CD14-positive monocyte (primary cell): Measurements from ENCODE around the gene DUSP3. TPM values are rescaled to one million over a fixed set of nuclear protein-coding genes. Genes with fewer than 3 reads are reported as not detected.

ENCODE experiments used
- DNase-seq, 3 donors: peaks; one replicate each; pipeline ENCODE4 v3.0.0-alpha.2; 2011 to 2022
- H2AFZ ChIP-seq: 2 replicates; pipeline ENCODE4 v1.6.0; 2012; ENCODE audit warnings: mild to moderate bottlenecking, low read depth, low read length, inconsistent platforms; ENCODE audit not compliant: insufficient read depth, poor library complexity, severe bottlenecking
- H3K27ac ChIP-seq, 2 donors: 1 replicate in 1 of 2; 2 replicates in 1 of 2; pipeline ENCODE4 v1.5.1; 2012 to 2013; ENCODE audit warnings: low read length in 2 of 2, control low read depth in 1 of 2, inconsistent platforms in 1 of 2, low read depth in 1 of 2, mild to moderate bottlenecking in 1 of 2
- H3K27me3 ChIP-seq, 2 donors: one replicate each; pipeline versions ENCODE4 v1.6.0 to v1.6.1; 2011 to 2013; ENCODE audit warnings: low read length in 2 of 2; ENCODE audit not compliant: control insufficient read depth in 2 of 2, insufficient read depth in 2 of 2
- H3K36me3 ChIP-seq, 2 donors: replicated peaks in 1 of 2; 1 replicate in 1 of 2; 2 replicates in 1 of 2; pipeline versions ENCODE4 v1.5.1 to v1.6.1; 2012 to 2013; ENCODE audit warnings: low read length in 2 of 2, control low read depth in 1 of 2, inconsistent platforms in 1 of 2, mild to moderate bottlenecking in 1 of 2; ENCODE audit not compliant: insufficient read depth in 2 of 2, control insufficient read depth in 1 of 2
- H3K4me1 ChIP-seq, 2 donors: 1 replicate in 1 of 2; 2 replicates in 1 of 2; pipeline versions ENCODE4 v1.5.1 to v1.6.1; 2012 to 2013; ENCODE audit warnings: low read length in 2 of 2, control low read depth in 1 of 2, inconsistent platforms in 1 of 2, mild to moderate bottlenecking in 1 of 2, moderate library complexity in 1 of 2; ENCODE audit not compliant: insufficient read depth in 2 of 2, control insufficient read depth in 1 of 2
- H3K4me2 ChIP-seq: replicated peaks from 2 replicates; pipeline ENCODE3; 2012; ENCODE audit warnings: low read length, moderate library complexity, mild to moderate bottlenecking; ENCODE audit not compliant: poor library complexity, severe bottlenecking; ENCODE audit errors: extremely low read depth
- H3K4me3 ChIP-seq, 3 experiments: fragments of 200-600 bp in 1 of 3; sonication (generic) in 1 of 3; replicated peaks in 1 of 3; 1 replicate in 2 of 3; 2 replicates in 1 of 3; pipeline ENCODE4 v1.5.1; 2011 to 2013; ENCODE audit warnings: low read length in 3 of 3, mild to moderate bottlenecking in 3 of 3, control low read depth in 2 of 3, low read depth in 2 of 3, inconsistent platforms in 1 of 3, moderate library complexity in 1 of 3
- H3K79me2 ChIP-seq: 2 replicates; pipeline ENCODE4 v1.6.0; 2012; ENCODE audit warnings: mild to moderate bottlenecking, control low read depth, inconsistent platforms, low read length, moderate library complexity; ENCODE audit not compliant: insufficient read depth
- H3K9ac ChIP-seq: 2 replicates; pipeline ENCODE4 v1.6.0; 2017; ENCODE audit warnings: low read length, mild to moderate bottlenecking; ENCODE audit not compliant: insufficient read depth, poor library complexity, severe bottlenecking
- H3K9me3 ChIP-seq, 2 donors: replicated peaks in 1 of 2; 1 replicate in 1 of 2; 2 replicates in 1 of 2; pipeline versions ENCODE4 v1.5.1 to v1.6.1; 2012 to 2013; ENCODE audit warnings: low read length in 2 of 2, control low read depth in 1 of 2; ENCODE audit not compliant: control insufficient read depth in 1 of 2, insufficient read depth in 1 of 2
- H4K20me1 ChIP-seq: 2 replicates; pipeline ENCODE4 v1.6.0; 2012; ENCODE audit warnings: mild to moderate bottlenecking, low read length, control low read depth, moderate library complexity; ENCODE audit not compliant: insufficient read depth
- H3K27ac Mint-ChIP-seq, 7 donors: one replicate each; pipeline ENCODE4 v1.8.0; 2020; ENCODE audit warnings: mild to moderate bottlenecking in 7 of 7, mixed read lengths in 7 of 7, moderate library complexity in 6 of 7, inconsistent platforms in 2 of 7
- H3K27me3 Mint-ChIP-seq, 3 donors: one replicate each; pipeline ENCODE4 v1.8.0; 2021 to 2022; ENCODE audit warnings: low read depth in 3 of 3, mild to moderate bottlenecking in 3 of 3, mixed read lengths in 3 of 3, moderate library complexity in 3 of 3, inconsistent platforms in 1 of 3
- H3K36me3 Mint-ChIP-seq, 2 donors: one replicate each; pipeline ENCODE4 v1.8.0; 2020; ENCODE audit warnings: mixed read lengths in 2 of 2, inconsistent platforms in 1 of 2, mild to moderate bottlenecking in 1 of 2
- H3K4me1 Mint-ChIP-seq: one replicate; pipeline ENCODE4 v1.8.0; 2020; ENCODE audit warnings: mild to moderate bottlenecking, mixed read lengths
- H3K4me3 Mint-ChIP-seq, 2 donors: one replicate each; pipeline ENCODE4 v1.8.0; 2020; ENCODE audit warnings: mild to moderate bottlenecking in 2 of 2, mixed read lengths in 2 of 2, moderate library complexity in 1 of 2
- H3K9me3 Mint-ChIP-seq, 7 donors: one replicate each; pipeline ENCODE4 v1.8.0; 2020 to 2022; ENCODE audit warnings: mixed read lengths in 7 of 7, mild to moderate bottlenecking in 6 of 7, moderate library complexity in 6 of 7, inconsistent platforms in 2 of 7
- WGBS: methylation state at CpG from one replicate; pipeline ENCODE4 v1.1.5; 2013; ENCODE audit warnings: missing lambda C conversion rate; ENCODE audit not compliant: insufficient coverage; 5-methylcytosine and 5-hydroxymethylcytosine counted together
- intact Hi-C, 2 donors: fragments of 100-400 bp; cut with micrococcal nuclease; formaldehyde crosslinking; loops; one replicate each; pipeline versions ENCODE4 v1.15.0 to v1.15.1; 2023
- polyA plus RNA-seq, 3 donors: library from polyadenylated mRNA; depleted of rRNA in 1 of 3; unstranded in 2 of 3; stranded (reverse) in 1 of 3; fragments of 300-500 nt in 2 of 3; fragments of >200 nt in 1 of 3; fragmentation: Illumina TruSeq in 2 of 3; gene quantifications; 1 replicate in 2 of 3; 2 replicates in 1 of 3; pipeline ENCODE4 v1.2.3, GENCODE V29; 2012 to 2021
- TF ChIP-seq, protein P1 (sequence below): fragments of 200-600 bp; IDR thresholded peaks from one replicate; pipeline ENCODE4 v1.8.0; 2022; ENCODE audit warnings: antibody characterized with exemption, mild to moderate bottlenecking

The DUSP3 gene
- polyA plus RNA-seq, 3 donors: 36.7 to 78.5 (median 58.9) TPM

DNA sequence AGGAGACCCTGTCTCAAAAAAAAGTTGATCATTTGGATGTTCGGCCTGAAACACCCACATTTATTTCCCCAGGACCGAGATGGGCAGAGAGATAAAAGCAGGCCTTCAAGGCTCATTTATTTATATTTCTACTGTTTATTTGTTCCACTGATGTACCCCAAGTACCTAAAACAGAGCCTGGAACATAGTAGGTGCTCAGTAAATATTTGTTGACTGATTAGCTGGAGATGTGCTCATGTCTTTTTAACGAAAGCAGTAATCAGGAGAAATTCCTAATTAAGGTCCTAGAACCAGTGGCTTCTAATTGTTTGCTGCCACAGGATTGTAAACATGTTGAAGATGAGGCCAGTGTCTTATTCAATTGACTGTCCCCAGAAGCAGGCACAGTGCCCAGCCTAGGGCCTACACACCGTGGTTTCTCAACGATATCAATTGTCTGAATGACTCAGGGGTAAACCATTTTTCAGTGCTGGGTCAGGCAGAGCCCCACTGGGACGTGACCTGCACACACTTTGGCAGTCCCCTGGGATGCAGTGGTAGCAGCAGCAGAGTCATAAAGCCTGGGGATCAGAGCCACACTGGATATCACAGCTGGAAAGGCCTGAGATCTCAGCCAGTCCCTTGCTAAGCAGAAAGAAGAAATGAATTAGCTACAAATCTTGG, 54.9 kb downstream of the DUSP3 start:
- H3K4me3 ChIP-seq: no peak overlapping the region
- peaks cover 0 to 7% (median 0%) of the 10 kb centered on the region in 7 donors for H3K9me3 Mint-ChIP-seq
- H3K9me3 ChIP-seq: no peaks in the 10 kb centered on the region
- no peaks in the 10 kb centered on the region for H3K27me3 ChIP-seq
- H3K27me3 Mint-ChIP-seq: peaks cover 0 to 2% (median 2%) of the 10 kb centered on the region in 3 donors
- intact Hi-C loops: no loop called here
- peaks cover 21% of the 10 kb centered on the region for H3K4me1 Mint-ChIP-seq
- no peak for DNase-seq
- WGBS: 62% methylated on average over 4 of the region's 6 CpGs
- H2AFZ ChIP-seq: no peak overlapping the region
- H3K27ac Mint-ChIP-seq: no peak overlapping the region
- H3K4me1 ChIP-seq: peaks cover 16 to 21% of the 10 kb centered on the region in 2 donors
- no peak overlapping the region for H3K4me2 ChIP-seq
- H3K36me3 Mint-ChIP-seq: no peaks in the 10 kb centered on the region
- H3K4me3 Mint-ChIP-seq: no peak overlapping the region
- no peak overlapping the region for H3K27ac ChIP-seq
- no peak overlapping the region for H3K9ac ChIP-seq
- no peaks in the 10 kb centered on the region for H3K79me2 ChIP-seq
- TF ChIP-seq, protein P1, sequence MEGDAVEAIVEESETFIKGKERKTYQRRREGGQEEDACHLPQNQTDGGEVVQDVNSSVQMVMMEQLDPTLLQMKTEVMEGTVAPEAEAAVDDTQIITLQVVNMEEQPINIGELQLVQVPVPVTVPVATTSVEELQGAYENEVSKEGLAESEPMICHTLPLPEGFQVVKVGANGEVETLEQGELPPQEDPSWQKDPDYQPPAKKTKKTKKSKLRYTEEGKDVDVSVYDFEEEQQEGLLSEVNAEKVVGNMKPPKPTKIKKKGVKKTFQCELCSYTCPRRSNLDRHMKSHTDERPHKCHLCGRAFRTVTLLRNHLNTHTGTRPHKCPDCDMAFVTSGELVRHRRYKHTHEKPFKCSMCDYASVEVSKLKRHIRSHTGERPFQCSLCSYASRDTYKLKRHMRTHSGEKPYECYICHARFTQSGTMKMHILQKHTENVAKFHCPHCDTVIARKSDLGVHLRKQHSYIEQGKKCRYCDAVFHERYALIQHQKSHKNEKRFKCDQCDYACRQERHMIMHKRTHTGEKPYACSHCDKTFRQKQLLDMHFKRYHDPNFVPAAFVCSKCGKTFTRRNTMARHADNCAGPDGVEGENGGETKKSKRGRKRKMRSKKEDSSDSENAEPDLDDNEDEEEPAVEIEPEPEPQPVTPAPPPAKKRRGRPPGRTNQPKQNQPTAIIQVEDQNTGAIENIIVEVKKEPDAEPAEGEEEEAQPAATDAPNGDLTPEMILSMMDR: no peak
- no peaks in the 10 kb centered on the region for H3K36me3 ChIP-seq
- no peaks in the 10 kb centered on the region for H4K20me1 ChIP-seq

DNA sequence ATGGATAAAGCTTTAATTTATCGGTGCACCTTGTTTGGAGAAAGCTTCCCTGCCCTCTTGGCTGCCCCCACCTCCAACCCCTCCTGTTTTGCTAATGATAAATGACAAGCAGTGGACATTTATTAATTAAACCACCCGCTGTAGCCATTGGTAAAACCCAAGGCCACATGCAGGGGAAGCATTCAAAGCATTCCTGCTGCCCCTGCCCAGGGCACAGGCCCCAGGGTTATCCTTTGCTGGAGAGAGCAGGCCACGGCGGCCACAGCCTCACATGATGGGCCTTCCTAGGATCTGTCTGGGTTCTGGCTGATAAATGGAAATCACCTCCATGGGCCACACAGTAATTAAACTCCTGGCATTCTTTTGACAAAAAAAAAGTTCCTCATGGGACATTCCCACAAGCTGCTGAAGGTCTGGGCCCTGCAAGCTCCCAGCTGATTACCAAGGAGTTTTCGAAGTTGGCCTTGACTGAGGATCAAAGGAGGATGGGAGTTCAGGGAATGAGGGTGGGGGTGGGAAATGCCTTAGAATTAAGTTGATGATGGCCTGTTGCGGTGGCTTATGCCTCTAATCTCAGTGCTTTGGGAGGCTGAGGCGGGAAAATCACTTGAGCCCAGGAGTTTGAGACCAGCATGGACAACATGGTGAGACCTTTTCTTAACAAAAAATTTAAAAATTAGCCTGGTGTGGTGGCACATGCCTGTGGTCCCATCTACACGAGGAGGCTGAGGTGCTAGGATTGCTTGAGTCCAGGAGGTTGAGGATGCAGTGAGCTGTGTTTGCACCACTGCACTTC, 55.7 kb downstream of the DUSP3 start:
- peaks cover 0 to 2% (median 2%) of the 10 kb centered on the region in 3 donors for H3K27me3 Mint-ChIP-seq
- H3K4me2 ChIP-seq: no peak overlapping the region
- H3K4me3 ChIP-seq: no peak overlapping the region
- H3K36me3 Mint-ChIP-seq: no peaks in the 10 kb centered on the region
- H4K20me1 ChIP-seq: no peaks in the 10 kb centered on the region
- no peak overlapping the region for H2AFZ ChIP-seq
- DNase-seq: no peak
- no peak overlapping the region for H3K4me3 Mint-ChIP-seq
- no peaks in the 10 kb centered on the region for H3K79me2 ChIP-seq
- peaks cover 16 to 21% of the 10 kb centered on the region in 2 donors for H3K4me1 ChIP-seq
- H3K9me3 Mint-ChIP-seq: peaks cover 0 to 7% (median 0%) of the 10 kb centered on the region in 7 donors
- TF ChIP-seq, protein P1: no peak
- H3K9me3 ChIP-seq: no peaks in the 10 kb centered on the region
- no peak overlapping the region for H3K27ac ChIP-seq
- intact Hi-C loops: no loop called here
- H3K27ac Mint-ChIP-seq: peak overlapping the region in 1 of 7 donors; percentile 54
- H3K4me1 Mint-ChIP-seq: peaks cover 21% of the 10 kb centered on the region
- no peaks in the 10 kb centered on the region for H3K27me3 ChIP-seq
- 100% methylated on average over 6 of the region's 8 CpGs for WGBS
- H3K36me3 ChIP-seq: no peaks in the 10 kb centered on the region
- no peak overlapping the region for H3K9ac ChIP-seq
